Heart left ventricle (tissue), 13 donors: ENCODE measurements around the gene DAB2IP.

Experiments
- CTCF ChIP-seq, 12 donors: fragments of 200-600 bp; sonication (generic) in 4 of 12; IDR thresholded peaks; one replicate each; pipeline versions ENCODE4 v1.5.0 to v1.8.0; 2018 to 2022; ENCODE audit warnings: antibody characterized with exemption in 12 of 12, mild to moderate bottlenecking in 5 of 12
- POLR2A ChIP-seq, 2 donors: fragments of 450-650 bp; IDR thresholded peaks; one replicate each; pipeline ENCODE4 v1.6.1; 2017; ENCODE audit warnings: antibody characterized with exemption in 2 of 2, mild to moderate bottlenecking in 2 of 2, moderate library complexity in 2 of 2
- donor health status: ischemic (EF 13 %, LVEDD 7.1; RV severe dilation, severe dysfunction).
- donor health status: DM: no; HTN: yes; CAD: no.
- donor health status: DM: no; HTN: no; CAD: no.
- donor health status: ischemic (EF 25% LVEDD 6.9; RV normal size, moderate dysfunction).
- donor health status: ischemic (EF 25% LVEDD 5.7; RV mildly dilated, moderate dysfunction).
- donor health status: ischemic (EF 35%, LVEDD 5.7; RV mildly dilated, moderate dysfunction).
- donor health status: nonischemic (EF 11% LVEDD 7.7; RV severe dilation, severe dysfunction).
- donor health status: DM: yes; HTN: yes; CAD: no.
- donor health status: PGD.
- donor health status: ischemic (EF 29% LVEDD 5.4; RV normal size, mild dysfunction).
- donor health status: nonischemic (EF 23%, LVEDD 6.1; RV moderate dilation, normal function).

- no peak for TF ChIP-seq CTCF (IDR thresholded peaks at IDR 0.05)
- TF ChIP-seq POLR2A (IDR thresholded peaks at IDR 0.05): no peak
Observed at GRCh38 chr9:121688681-121689080, 37.2 kb downstream of the DAB2IP start.
